ENCODE results near the gene NXPH4. TPM values are rescaled to one million over a fixed set of nuclear protein-coding genes. Genes with fewer than 3 reads are reported as not detected.

Gene NXPH4
- total and polyA plus RNA-seq, 12 donors, result 0.06 to 3.7 (median 0.46) TPM; not detected in 3

DNA sequence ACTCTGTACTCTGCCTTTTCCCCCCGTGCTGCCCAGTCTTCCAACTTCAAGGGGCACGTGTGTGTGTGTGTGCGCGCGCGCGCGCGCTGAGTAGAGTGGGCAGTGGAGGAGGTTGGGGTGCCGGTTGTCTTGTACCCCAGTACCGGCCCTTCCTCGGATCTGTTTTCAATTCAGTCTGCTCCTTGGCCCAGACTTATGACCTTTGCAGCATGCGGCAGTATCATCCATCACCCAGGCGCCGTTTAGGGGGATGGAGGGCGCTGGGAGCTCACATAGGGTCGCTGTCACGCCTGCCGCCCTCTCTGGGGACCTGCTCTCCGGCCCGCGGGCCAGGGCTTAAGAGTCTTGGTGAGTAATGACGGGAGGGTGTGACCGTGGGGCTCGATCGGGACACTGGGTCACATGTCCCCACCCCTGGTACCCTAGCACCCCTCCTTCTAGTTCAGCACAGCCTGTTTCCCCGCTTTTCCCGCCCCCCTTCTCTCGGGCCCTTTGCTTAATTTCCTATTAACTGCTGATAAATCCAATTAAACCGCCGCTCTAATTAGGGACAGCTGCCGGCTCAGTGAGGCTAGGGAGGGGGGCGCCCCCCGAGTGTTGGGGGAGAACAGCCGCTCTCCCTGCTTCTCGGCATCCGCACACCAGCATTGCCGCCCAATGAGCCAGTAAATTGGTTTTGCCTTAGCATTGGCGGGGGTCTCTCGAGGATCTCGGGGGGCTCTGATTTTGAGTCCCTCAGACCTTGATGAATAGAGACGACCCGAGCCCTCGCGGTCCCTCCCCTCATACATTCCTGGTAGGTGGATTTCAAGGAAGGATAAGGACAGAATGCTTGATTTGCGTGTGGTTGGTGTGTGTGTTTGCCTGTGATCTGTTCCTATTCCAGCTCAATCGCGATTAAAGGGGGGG, 25.1 kb downstream of the NXPH4 start:
- TF ChIP-seq, protein P1, sequence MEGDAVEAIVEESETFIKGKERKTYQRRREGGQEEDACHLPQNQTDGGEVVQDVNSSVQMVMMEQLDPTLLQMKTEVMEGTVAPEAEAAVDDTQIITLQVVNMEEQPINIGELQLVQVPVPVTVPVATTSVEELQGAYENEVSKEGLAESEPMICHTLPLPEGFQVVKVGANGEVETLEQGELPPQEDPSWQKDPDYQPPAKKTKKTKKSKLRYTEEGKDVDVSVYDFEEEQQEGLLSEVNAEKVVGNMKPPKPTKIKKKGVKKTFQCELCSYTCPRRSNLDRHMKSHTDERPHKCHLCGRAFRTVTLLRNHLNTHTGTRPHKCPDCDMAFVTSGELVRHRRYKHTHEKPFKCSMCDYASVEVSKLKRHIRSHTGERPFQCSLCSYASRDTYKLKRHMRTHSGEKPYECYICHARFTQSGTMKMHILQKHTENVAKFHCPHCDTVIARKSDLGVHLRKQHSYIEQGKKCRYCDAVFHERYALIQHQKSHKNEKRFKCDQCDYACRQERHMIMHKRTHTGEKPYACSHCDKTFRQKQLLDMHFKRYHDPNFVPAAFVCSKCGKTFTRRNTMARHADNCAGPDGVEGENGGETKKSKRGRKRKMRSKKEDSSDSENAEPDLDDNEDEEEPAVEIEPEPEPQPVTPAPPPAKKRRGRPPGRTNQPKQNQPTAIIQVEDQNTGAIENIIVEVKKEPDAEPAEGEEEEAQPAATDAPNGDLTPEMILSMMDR (IDR thresholded peaks at IDR 0.05), result no peak
- H3K27ac ChIP-seq, result no peak overlapping the region
- DNase-seq, result peak in 1 of 7 donors; percentile 63
- H3K27me3 ChIP-seq, result peaks cover 43% of the 10 kb centered on the region
- intact Hi-C loops (cut with DNase I), result loop anchor here (2.0 to 5.0 kb wide), 2 partner anchors 29 to 34 kb away; no protein-coding TSS in a partner anchor
- H3K36me3 ChIP-seq (replicated peaks in 1 of 2), result no peaks in the 10 kb centered on the region
- peaks cover 30 to 51% of the 10 kb centered on the region in 2 donors for H3K4me1 ChIP-seq (replicated peaks in 1 of 2)
- 10 to 18% (median 12%) methylated on average over 28 to 48 of the region's 48 CpGs for WGBS, 4 donors
- no peaks in the 10 kb centered on the region for H3K9me3 ChIP-seq (replicated peaks in 1 of 3)
- no peak overlapping the region for H3K4me3 ChIP-seq

DNA sequence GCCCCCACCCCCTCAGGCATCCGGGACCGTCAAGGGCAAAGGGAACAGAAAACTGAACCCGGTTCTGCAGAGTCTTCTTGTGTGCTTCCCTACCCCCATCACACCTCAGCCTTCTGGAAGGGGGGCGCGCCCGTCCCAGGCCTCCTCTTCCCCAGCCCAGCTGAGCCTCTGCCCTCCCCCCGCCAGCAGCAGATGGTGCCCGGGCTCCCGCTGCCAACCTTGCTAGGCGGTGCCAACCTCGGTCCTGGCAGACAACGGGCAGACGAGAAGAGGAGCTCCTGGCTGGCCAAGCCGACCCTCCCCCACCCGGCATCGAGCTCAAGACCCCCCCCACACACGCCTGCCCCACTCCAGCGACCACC, 25.7 kb downstream of the NXPH4 start:
- Histone ChIP-seq H3K4me3 (peak overlapping the region in 1 of 4 donors; percentile 45), H3K27me3 (peaks cover 42% of the 10 kb centered on the region), H3K4me1 (replicated peaks in 1 of 2) (peaks cover 30 to 51% of the 10 kb centered on the region in 2 donors), H3K27ac (no peak overlapping the region), H3K36me3 (replicated peaks in 1 of 2) (no peaks in the 10 kb centered on the region), H3K9me3 (replicated peaks in 1 of 3) (no peaks in the 10 kb centered on the region)
- intact Hi-C loops (cut with DNase I), result loop anchor here (2.0 to 5.0 kb wide), 2 partner anchors 30 to 35 kb away; no protein-coding TSS in a partner anchor
- WGBS, 4 donors, result 0 to 2% (median 1%) methylated on average over 11 to 18 of the region's 18 CpGs
- peak in 2 of 7 donors; percentile 56 to 69 for DNase-seq
- TF ChIP-seq, protein P1 (IDR thresholded peaks at IDR 0.05), result no peak
- TF ChIP-seq POLR2A (IDR thresholded peaks at IDR 0.05), result no peak

DNA sequence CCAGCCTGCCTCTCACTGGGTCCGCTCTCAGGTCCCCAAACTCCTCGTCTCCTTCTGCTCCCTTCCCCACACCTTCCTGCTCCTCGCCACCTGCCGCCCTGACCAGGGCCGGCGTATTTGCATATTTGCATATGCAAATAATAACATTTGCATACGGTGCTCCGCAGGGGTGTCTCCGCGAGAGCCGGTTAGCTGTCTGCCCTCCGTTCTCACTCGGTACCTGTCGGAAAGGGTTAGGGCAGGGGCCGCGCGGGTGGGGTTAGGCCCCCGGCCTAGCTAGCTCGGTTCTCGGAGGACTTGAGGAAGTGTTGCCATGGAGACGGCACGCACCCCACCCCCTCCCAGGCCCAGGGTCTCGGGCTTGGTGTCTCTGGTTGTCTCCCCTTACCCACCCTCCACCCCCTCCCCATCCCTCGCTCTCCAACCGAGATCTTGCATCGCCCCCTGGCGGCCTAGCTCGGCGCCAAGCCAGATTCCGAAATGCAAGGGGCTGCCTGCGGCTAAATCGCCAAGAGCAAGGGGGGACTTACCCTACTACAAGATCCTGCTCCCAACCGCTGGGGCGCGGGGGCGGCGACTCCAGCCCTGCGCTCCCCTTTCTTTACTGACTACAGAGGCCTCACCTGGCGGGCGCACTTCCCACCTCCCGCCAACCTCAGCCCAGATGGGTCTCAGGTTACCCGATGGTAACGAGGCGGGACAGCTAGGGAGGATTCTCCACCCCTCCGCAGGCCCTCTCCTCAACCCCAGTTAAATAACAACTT, 26.3 kb downstream of the NXPH4 start:
- peaks cover 30 to 50% of the 10 kb centered on the region in 2 donors for H3K4me1 ChIP-seq (replicated peaks in 1 of 2)
- no peak for TF ChIP-seq POLR2A (IDR thresholded peaks at IDR 0.05)
- TF ChIP-seq, protein P1 (IDR thresholded peaks at IDR 0.05), result peak in 5 of 6 experiments; percentile 37 to 49 (median 43)
- no peaks in the 10 kb centered on the region for H3K9me3 ChIP-seq (replicated peaks in 1 of 3)
- no peaks in the 10 kb centered on the region for H3K36me3 ChIP-seq (replicated peaks in 1 of 2)
- peak overlapping the region in 1 of 4 donors; percentile 45 for H3K4me3 ChIP-seq
- intact Hi-C loops (cut with DNase I), result loop anchor here (2.0 to 5.0 kb wide), 2 partner anchors 30 to 36 kb away; no protein-coding TSS in a partner anchor
- peak in 2 of 7 donors; percentile 46 to 65 for DNase-seq
- peaks cover 36% of the 10 kb centered on the region for H3K27me3 ChIP-seq
- 1 to 4% (median 2%) methylated on average over 22 to 45 of the region's 45 CpGs for WGBS, 4 donors
- H3K27ac ChIP-seq, result no peak overlapping the region

All from adrenal gland (tissue), 12 donors.